SK-N-SH (cell line): ENCODE measurements around the gene OR5K1. TPM values are rescaled to one million over a fixed set of nuclear protein-coding genes. Genes with fewer than 3 reads are reported as not detected.

Experiments used
- CTCF ChIA-PET: fragments of 300-600, 350-600 bp; formaldehyde crosslinking; extraction: SDS; loops from one replicate; lab custom pipeline; 2021; lab: Yijun Ruan, JAX
- POLR2A ChIA-PET: fragments of 350-600 bp; sonication (Branson Sonifier 250); formaldehyde crosslinking; extraction: SDS; loops from one replicate; lab custom pipeline; 2020; ENCODE audit warnings: antibody characterized with exemption, inconsistent platforms; lab: Yijun Ruan, JAX
- DNase-seq: peaks from one replicate; pipeline ENCODE4 v3.0.0; 2012
- H2AFZ ChIP-seq: fragments of 200-600 bp; sonication (generic); 2 replicates; pipeline ENCODE4 v1.8.1; 2016; ENCODE audit warnings: antibody characterized with exemption, mild to moderate bottlenecking, low read depth
- H3F3A ChIP-seq: fragments of 200-600 bp; sonication (generic); replicated peaks from 2 replicates; pipeline ENCODE3; 2016; ENCODE audit warnings: antibody characterized with exemption, mild to moderate bottlenecking; ENCODE audit not compliant: insufficient read depth
- H3K27ac ChIP-seq, 2 experiments: fragments of 200-500 bp in 1 of 2; fragments of 200-600 bp in 1 of 2; sonication (Bioruptor generic) in 1 of 2; sonication (generic), shearing (Covaris generic) in 1 of 2; 2 replicates each; pipeline versions ENCODE4 v1.5.1 to v1.6.1; 2014 to 2016; ENCODE audit warnings: low read depth in 2 of 2, inconsistent platforms in 1 of 2, low read length in 1 of 2, mild to moderate bottlenecking in 1 of 2, mixed read lengths in 1 of 2
- H3K27me3 ChIP-seq: fragments of 200-600 bp; sonication (generic), shearing (Covaris generic); 2 replicates; pipeline ENCODE4 v1.6.1; 2016; ENCODE audit warnings: mixed run types; ENCODE audit not compliant: insufficient read depth
- H3K36me3 ChIP-seq, 2 experiments: fragments of 200-500 bp in 1 of 2; fragments of 200-600 bp in 1 of 2; sonication (Bioruptor generic) in 1 of 2; sonication (generic) in 1 of 2; replicated peaks in 1 of 2; 2 replicates each; pipeline versions ENCODE3 to v1.5.1; 2014 to 2016; ENCODE audit warnings: low read length in 1 of 2, mild to moderate bottlenecking in 1 of 2; ENCODE audit not compliant: insufficient read depth in 2 of 2, control insufficient read depth in 1 of 2
- H3K4me1 ChIP-seq, 2 experiments: fragments of 200-500 bp in 1 of 2; fragments of 200-600 bp in 1 of 2; sonication (Bioruptor generic) in 1 of 2; sonication (generic), shearing (Covaris generic) in 1 of 2; 2 replicates each; pipeline versions ENCODE4 v1.5.1 to v1.6.1; 2014 to 2016; ENCODE audit warnings: low read depth in 1 of 2, low read length in 1 of 2, mixed run types in 1 of 2; ENCODE audit not compliant: insufficient read depth in 2 of 2, control insufficient read depth in 1 of 2
- H3K4me2 ChIP-seq: fragments of 200-600 bp; sonication (generic), shearing (Covaris generic); 2 replicates; pipeline ENCODE4 v1.6.1; 2017; ENCODE audit warnings: mixed run types
- H3K4me3 ChIP-seq, 2 experiments: fragments of 200-500 bp in 1 of 2; fragments of 200-600 bp in 1 of 2; sonication (Bioruptor generic) in 1 of 2; sonication (generic), shearing (Covaris generic) in 1 of 2; 2 replicates each; pipeline versions ENCODE4 v1.5.1 to v1.8.1; 2014 to 2016; ENCODE audit warnings: low read depth in 2 of 2, inconsistent platforms in 1 of 2, low read length in 1 of 2, mild to moderate bottlenecking in 1 of 2, mixed read lengths in 1 of 2, moderate library complexity in 1 of 2
- H3K79me2 ChIP-seq: fragments of 200-600 bp; sonication (generic); 2 replicates; pipeline ENCODE4 v1.8.1; 2017; ENCODE audit warnings: mild to moderate bottlenecking; ENCODE audit not compliant: insufficient read depth
- H3K9ac ChIP-seq: fragments of 200-600 bp; sonication (generic); 2 replicates; pipeline ENCODE4 v1.6.1; 2017; ENCODE audit warnings: mixed run types
- H3K9me2 ChIP-seq: fragments of 200-600 bp; sonication (generic); 2 replicates; pipeline ENCODE4 v1.6.1; 2017; ENCODE audit warnings: mixed run types
- H3K9me3 ChIP-seq: fragments of 200-600 bp; sonication (generic); 2 replicates; pipeline ENCODE4 v1.6.1; 2017; ENCODE audit warnings: mixed run types, mild to moderate bottlenecking, moderate library complexity
- H4K20me1 ChIP-seq: fragments of 200-600 bp; sonication (generic); 2 replicates; pipeline ENCODE4 v1.6.1; 2017; ENCODE audit warnings: mild to moderate bottlenecking, mixed run types; ENCODE audit not compliant: insufficient read depth
- EP300 ChIP-seq, 2 experiments: IDR thresholded peaks; 2 replicates each; pipeline versions ENCODE4 v1.4.0 to v1.6.1; 2012; ENCODE audit warnings: borderline replicate concordance in 1 of 2, low read depth in 1 of 2, low read length in 1 of 2
- EZH2phosphoT487 ChIP-seq: fragments of 200-600 bp; sonication (generic); IDR thresholded peaks from 2 replicates; pipeline ENCODE4 v1.6.1; 2017; ENCODE audit warnings: low read depth, mixed run types, mild to moderate bottlenecking, antibody characterized with exemption, moderate library complexity, borderline replicate concordance
- FOSL2 ChIP-seq: IDR thresholded peaks from 2 replicates; pipeline ENCODE4 v1.4.0; 2012; ENCODE audit warnings: low read depth, mild to moderate bottlenecking, moderate library complexity, borderline replicate concordance
- FOXJ3 ChIP-seq: sonication (generic); formaldehyde crosslinking; IDR thresholded peaks from 2 replicates; pipeline ENCODE4 v1.5.1; 2020; ENCODE audit warnings: mild to moderate bottlenecking, missing genetic modification reagents
- GABPA ChIP-seq: IDR thresholded peaks from 2 replicates; pipeline ENCODE4 v1.4.0; 2012; ENCODE audit warnings: low read depth, mild to moderate bottlenecking
- JUND ChIP-seq: IDR thresholded peaks from 2 replicates; pipeline ENCODE4 v1.4.0; 2012
- MXI1 ChIP-seq: IDR thresholded peaks from 2 replicates; pipeline ENCODE4 v1.6.1; 2012; ENCODE audit warnings: mild to moderate bottlenecking, low read depth, low read length, improper control_type of control experiment
- NFIC ChIP-seq: IDR thresholded peaks from 2 replicates; pipeline ENCODE4 v1.4.0; 2012; ENCODE audit warnings: borderline replicate concordance
- POLR2AphosphoS5 ChIP-seq: IDR thresholded peaks from 2 replicates; pipeline ENCODE4 v1.6.1; 2012; ENCODE audit warnings: low read depth, low read length
- RCOR1 ChIP-seq: fragments of 150-350 bp; IDR thresholded peaks from 2 replicates; pipeline ENCODE4 v1.6.1; 2017; ENCODE audit warnings: antibody characterized with exemption, low read length
- RFX5 ChIP-seq: IDR thresholded peaks from 2 replicates; pipeline ENCODE4 v1.6.1; 2012; ENCODE audit warnings: mild to moderate bottlenecking, improper control_type of control experiment, low read length
- RXRA ChIP-seq: IDR thresholded peaks from 2 replicates; pipeline ENCODE4 v1.4.0; 2012; ENCODE audit warnings: low read depth, mild to moderate bottlenecking, borderline replicate concordance
- SIN3A ChIP-seq: IDR thresholded peaks from 2 replicates; pipeline ENCODE4 v1.6.1; 2012; ENCODE audit warnings: low read depth, mild to moderate bottlenecking, low read length, moderate library complexity, borderline replicate concordance
- SMC3 ChIP-seq: IDR thresholded peaks from 2 replicates; pipeline ENCODE4 v1.6.1; 2012; ENCODE audit warnings: low read depth, low read length, improper control_type of control experiment
- TAF1 ChIP-seq: IDR thresholded peaks from 2 replicates; pipeline ENCODE4 v1.6.1; 2012; ENCODE audit warnings: low read depth, mild to moderate bottlenecking, low read length, moderate library complexity, borderline replicate concordance
- TCF12 ChIP-seq: IDR thresholded peaks from 2 replicates; pipeline ENCODE4 v1.4.0; 2012
- YY1 ChIP-seq: IDR thresholded peaks from 2 replicates; pipeline ENCODE4 v1.4.0; 2012; ENCODE audit warnings: low read depth, mild to moderate bottlenecking
- WGBS: methylation state at CpG from one replicate; pipeline ENCODE4 v1.1.6; 2017; ENCODE audit warnings: low lambda C conversion rate; 5-methylcytosine and 5-hydroxymethylcytosine counted together
- polyA plus RNA-seq, 3 experiments: library from polyadenylated mRNA; depleted of rRNA; stranded (reverse); fragments of >200 nt; gene quantifications; 2 replicates each; pipeline ENCODE4 v1.2.3, GENCODE V29; 2012
- TF ChIP-seq, protein P1 (sequence below): fragments of 150-350 bp; IDR thresholded peaks from 2 replicates; pipeline ENCODE4 v1.6.1; 2017; ENCODE audit warnings: antibody characterized with exemption, low read length, low read depth, borderline replicate concordance
- TF ChIP-seq, protein P2 (sequence below): IDR thresholded peaks from 2 replicates; pipeline ENCODE4 v1.4.0; 2012; ENCODE audit warnings: low read depth
- TF ChIP-seq, protein P3 (sequence below): IDR thresholded peaks from 2 replicates; pipeline ENCODE4 v1.4.0; 2012; ENCODE audit warnings: low read depth, borderline replicate concordance
- TF ChIP-seq, protein P4 (sequence below): fragments of 150-350 bp; IDR thresholded peaks from 2 replicates; pipeline ENCODE4 v1.6.1; 2016; ENCODE audit warnings: mild to moderate bottlenecking, low read depth, low read length
- TF ChIP-seq, protein P5 (sequence below): IDR thresholded peaks from 2 replicates; pipeline ENCODE4; 2012

OR5K1 gene
- polyA plus RNA-seq, 1 of the 3 experiments (the other 2 are of a cell fraction): not detected

DNA sequence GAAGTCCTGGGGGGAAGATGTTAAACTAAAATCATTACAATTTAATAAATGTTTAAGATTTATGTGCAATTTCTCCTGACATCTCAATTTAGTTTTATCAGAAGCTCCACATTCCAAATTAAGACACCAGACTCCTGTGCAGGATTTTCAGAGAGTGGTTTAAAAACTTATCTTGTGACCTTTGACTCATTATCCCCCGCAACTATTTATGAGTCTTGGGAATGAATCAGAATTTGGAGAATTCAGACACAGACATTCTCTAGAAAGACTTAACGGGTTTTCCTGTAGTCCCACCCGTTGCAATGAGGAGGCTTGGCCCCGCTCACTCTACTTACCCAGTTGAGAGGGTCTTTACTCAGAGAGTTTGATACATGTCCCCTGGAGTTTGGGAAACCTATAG, 41.5 kb downstream of the OR5K1 start:
- no peak overlapping the region for H2AFZ ChIP-seq
- TF ChIP-seq TAF1 (no peak), TCF12 (no peak), MXI1 (no peak), FOXJ3 (CRISPR knock-in tag) (no peak), NFIC (no peak), RCOR1 (no peak), RFX5 (no peak), SIN3A (no peak), FOSL2 (no peak), SMC3 (no peak)
- TF ChIP-seq, protein P1, sequence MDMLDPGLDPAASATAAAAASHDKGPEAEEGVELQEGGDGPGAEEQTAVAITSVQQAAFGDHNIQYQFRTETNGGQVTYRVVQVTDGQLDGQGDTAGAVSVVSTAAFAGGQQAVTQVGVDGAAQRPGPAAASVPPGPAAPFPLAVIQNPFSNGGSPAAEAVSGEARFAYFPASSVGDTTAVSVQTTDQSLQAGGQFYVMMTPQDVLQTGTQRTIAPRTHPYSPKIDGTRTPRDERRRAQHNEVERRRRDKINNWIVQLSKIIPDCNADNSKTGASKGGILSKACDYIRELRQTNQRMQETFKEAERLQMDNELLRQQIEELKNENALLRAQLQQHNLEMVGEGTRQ: no peak
- TF ChIP-seq, protein P2, sequence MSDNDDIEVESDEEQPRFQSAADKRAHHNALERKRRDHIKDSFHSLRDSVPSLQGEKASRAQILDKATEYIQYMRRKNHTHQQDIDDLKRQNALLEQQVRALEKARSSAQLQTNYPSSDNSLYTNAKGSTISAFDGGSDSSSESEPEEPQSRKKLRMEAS: no peak
- TF ChIP-seq, protein P3, sequence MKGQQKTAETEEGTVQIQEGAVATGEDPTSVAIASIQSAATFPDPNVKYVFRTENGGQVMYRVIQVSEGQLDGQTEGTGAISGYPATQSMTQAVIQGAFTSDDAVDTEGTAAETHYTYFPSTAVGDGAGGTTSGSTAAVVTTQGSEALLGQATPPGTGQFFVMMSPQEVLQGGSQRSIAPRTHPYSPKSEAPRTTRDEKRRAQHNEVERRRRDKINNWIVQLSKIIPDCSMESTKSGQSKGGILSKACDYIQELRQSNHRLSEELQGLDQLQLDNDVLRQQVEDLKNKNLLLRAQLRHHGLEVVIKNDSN: no peak
- CTCF ChIA-PET: no interaction called here
- H4K20me1 ChIP-seq: no peaks in the 10 kb centered on the region
- H3K4me3 ChIP-seq: no peak overlapping the region
- 0 out of 2 replicates have a peak, but pooled peaks cover 5% of the 10 kb centered on the region for H3K27me3 ChIP-seq
- no peak overlapping the region for H3K27ac ChIP-seq
- no peak overlapping the region for H3K9ac ChIP-seq
- no peaks in the 10 kb centered on the region for H3K9me3 ChIP-seq
- H3K9me2 ChIP-seq: no peaks in the 10 kb centered on the region
- H3K4me1 ChIP-seq: no peaks in the 10 kb centered on the region; a peak in 1 of 4 replicates
- H3K79me2 ChIP-seq: no peaks in the 10 kb centered on the region
- DNase-seq: no peak
- POLR2A ChIA-PET: no interaction called here
- no peak overlapping the region for H3K4me2 ChIP-seq
- no peaks in the 10 kb centered on the region for H3F3A ChIP-seq
- no peaks in the 10 kb centered on the region for H3K36me3 ChIP-seq
- WGBS: 63% methylated on average over 4 of the region's 4 CpGs

DNA sequence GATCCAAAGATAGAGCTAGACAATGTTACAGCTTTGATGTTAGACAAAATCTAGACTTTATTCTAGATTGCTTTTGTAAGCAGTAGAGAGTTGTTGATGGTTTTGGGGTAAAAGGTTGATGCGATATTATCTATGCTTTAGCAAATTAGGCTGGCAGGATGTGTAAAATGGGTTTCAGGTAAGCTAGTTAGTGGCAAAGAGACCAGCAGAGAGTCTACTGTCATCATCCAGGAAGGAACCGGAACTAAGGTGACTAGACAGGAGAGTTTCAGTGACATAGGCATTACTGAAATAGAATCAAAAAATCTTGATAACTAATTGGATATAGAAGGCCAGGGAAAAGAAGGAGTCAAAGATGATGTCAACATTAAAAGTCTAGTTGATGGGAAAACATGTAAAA, 45.6 kb downstream of the OR5K1 start:
- no peaks in the 10 kb centered on the region for H3K27me3 ChIP-seq
- no peak overlapping the region for H2AFZ ChIP-seq
- peaks cover 0 to 4% of the 10 kb centered on the region in 2 experiments for H3K36me3 ChIP-seq
- H4K20me1 ChIP-seq: no peaks in the 10 kb centered on the region
- no peak for TF ChIP-seq POLR2AphosphoS5
- TF ChIP-seq, protein P4, sequence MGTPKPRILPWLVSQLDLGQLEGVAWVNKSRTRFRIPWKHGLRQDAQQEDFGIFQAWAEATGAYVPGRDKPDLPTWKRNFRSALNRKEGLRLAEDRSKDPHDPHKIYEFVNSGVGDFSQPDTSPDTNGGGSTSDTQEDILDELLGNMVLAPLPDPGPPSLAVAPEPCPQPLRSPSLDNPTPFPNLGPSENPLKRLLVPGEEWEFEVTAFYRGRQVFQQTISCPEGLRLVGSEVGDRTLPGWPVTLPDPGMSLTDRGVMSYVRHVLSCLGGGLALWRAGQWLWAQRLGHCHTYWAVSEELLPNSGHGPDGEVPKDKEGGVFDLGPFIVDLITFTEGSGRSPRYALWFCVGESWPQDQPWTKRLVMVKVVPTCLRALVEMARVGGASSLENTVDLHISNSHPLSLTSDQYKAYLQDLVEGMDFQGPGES: no peak
- TF ChIP-seq EZH2phosphoT487: no peak
- TF ChIP-seq SMC3: no peak
- no peak for TF ChIP-seq RXRA
- no peak for TF ChIP-seq FOXJ3 (CRISPR knock-in tag)
- TF ChIP-seq GABPA: no peak
- no peak for TF ChIP-seq JUND
- TF ChIP-seq FOSL2: no peak
- no peak for TF ChIP-seq YY1
- TF ChIP-seq, protein P5, sequence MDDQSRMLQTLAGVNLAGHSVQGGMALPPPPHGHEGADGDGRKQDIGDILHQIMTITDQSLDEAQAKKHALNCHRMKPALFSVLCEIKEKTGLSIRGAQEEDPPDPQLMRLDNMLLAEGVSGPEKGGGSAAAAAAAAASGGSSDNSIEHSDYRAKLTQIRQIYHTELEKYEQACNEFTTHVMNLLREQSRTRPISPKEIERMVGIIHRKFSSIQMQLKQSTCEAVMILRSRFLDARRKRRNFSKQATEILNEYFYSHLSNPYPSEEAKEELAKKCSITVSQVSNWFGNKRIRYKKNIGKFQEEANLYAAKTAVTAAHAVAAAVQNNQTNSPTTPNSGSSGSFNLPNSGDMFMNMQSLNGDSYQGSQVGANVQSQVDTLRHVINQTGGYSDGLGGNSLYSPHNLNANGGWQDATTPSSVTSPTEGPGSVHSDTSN: no peak
- TF ChIP-seq EP300 (IDR thresholded peaks at IDR 0.05; ENCODE audit: borderline replicate concordance in 1 of 2, low read depth in 1 of 2, low read length in 1 of 2): no peak
- TF ChIP-seq MXI1: no peak
- TF ChIP-seq RCOR1: no peak
- H3K4me2 ChIP-seq: no peak overlapping the region
- H3K9me2 ChIP-seq: no peaks in the 10 kb centered on the region
- no peaks in the 10 kb centered on the region for H3K79me2 ChIP-seq
- no peak overlapping the region for H3K4me3 ChIP-seq
- H3K9ac ChIP-seq: no peak overlapping the region
- ChIA-PET POLR2A (no interaction called here), CTCF (no interaction called here)
- no peaks in the 10 kb centered on the region; a peak in 1 of 4 replicates for H3K4me1 ChIP-seq
- H3K27ac ChIP-seq: no peak overlapping the region
- no peaks in the 10 kb centered on the region for H3K9me3 ChIP-seq
- no peaks in the 10 kb centered on the region for H3F3A ChIP-seq
- no peak for DNase-seq
- WGBS: 90% methylated on average over 2 of the region's 2 CpGs
